A172 (cell line): ENCODE results near the gene FAXDC2. TPM values are rescaled to one million over a fixed set of nuclear protein-coding genes. Genes with fewer than 3 reads are reported as not detected.

Experiments
- DNase-seq: peaks from one replicate; pipeline ENCODE4 v3.0.0-alpha.2; 2015; ENCODE audit warnings: low spot score
- total RNA-seq: library from RNA; depleted of rRNA; stranded (reverse); fragments of >200 nt; shearing (Covaris generic); gene quantifications from 2 replicates; pipeline ENCODE4 v1.2.3, GENCODE V29; 2014; rRNA removed

Gene FAXDC2
- total RNA-seq: 1.8 and 3.5 TPM in 2 replicates

- peak; percentile 47 for DNase-seq
These were observed at the start of gene FAXDC2 for GRCh38 chr5:154850255-154851062. TSS of gene FAXDC2 (minus strand) at chr5:154850603. CDS start at chr5:154838178, 12,425 bp downstream.

- no peak for DNase-seq
These were observed 49.7 kb upstream of the FAXDC2 start for GRCh38 chr5:154900066-154900465.

- no peak for DNase-seq
These were observed 48.9 kb upstream of the FAXDC2 start for GRCh38 chr5:154899151-154899816.

- no peak for DNase-seq
These were observed 47.8 kb upstream of the FAXDC2 start for GRCh38 chr5:154898210-154898609.

- DNase-seq: no peak
These were observed 46.3 kb upstream of the FAXDC2 start for GRCh38 chr5:154896562-154897165.

GRCh38 chr5:154895606-154896561 is 45.5 kb upstream of the FAXDC2 start:
- DNase-seq: no peak

GRCh38 chr5:154893381-154893780 is 43.0 kb upstream of the FAXDC2 start:
- no peak for DNase-seq

GRCh38 chr5:154892369-154892771 is 42.0 kb upstream of the FAXDC2 start:
- DNase-seq: no peak

- DNase-seq: no peak
These were observed 35.0 kb upstream of the FAXDC2 start for GRCh38 chr5:154885439-154885838.

GRCh38 chr5:154884424-154884823 is 34.0 kb upstream of the FAXDC2 start:
- no peak for DNase-seq

GRCh38 chr5:154881986-154882385 is 31.6 kb upstream of the FAXDC2 start:
- no peak for DNase-seq

GRCh38 chr5:154878642-154879335 is 28.4 kb upstream of the FAXDC2 start:
- no peak for DNase-seq

- DNase-seq: no peak
These were observed 23.5 kb upstream of the FAXDC2 start for GRCh38 chr5:154873791-154874331.

GRCh38 chr5:154871734-154872133 is 21.3 kb upstream of the FAXDC2 start:
- DNase-seq: no peak

GRCh38 chr5:154868702-154869101 is 18.3 kb upstream of the FAXDC2 start:
- peak; percentile 16 for DNase-seq

- no peak for DNase-seq
These were observed 16.4 kb upstream of the FAXDC2 start for GRCh38 chr5:154866841-154867240.

GRCh38 chr5:154865466-154866184 is 15.2 kb upstream of the FAXDC2 start:
- DNase-seq: no peak

- no peak for DNase-seq
These were observed 13.1 kb upstream of the FAXDC2 start for GRCh38 chr5:154863291-154864080.

- no peak for DNase-seq
These were observed 12.4 kb upstream of the FAXDC2 start for GRCh38 chr5:154862766-154863165.
